ENCODE data around the gene PHF20. TPM values are rescaled to one million over a fixed set of nuclear protein-coding genes. Genes with fewer than 3 reads are reported as not detected.
"Not testable (repeated sequence)": the region's sequence is repeated elsewhere in the genome, so short reads cannot be mapped to it uniquely, and the experiment has no call there.

Gene PHF20
- total RNA-seq, 3 donors from 2014 or later, result 48.5 to 60.0 (median 59.7) TPM

DNA sequence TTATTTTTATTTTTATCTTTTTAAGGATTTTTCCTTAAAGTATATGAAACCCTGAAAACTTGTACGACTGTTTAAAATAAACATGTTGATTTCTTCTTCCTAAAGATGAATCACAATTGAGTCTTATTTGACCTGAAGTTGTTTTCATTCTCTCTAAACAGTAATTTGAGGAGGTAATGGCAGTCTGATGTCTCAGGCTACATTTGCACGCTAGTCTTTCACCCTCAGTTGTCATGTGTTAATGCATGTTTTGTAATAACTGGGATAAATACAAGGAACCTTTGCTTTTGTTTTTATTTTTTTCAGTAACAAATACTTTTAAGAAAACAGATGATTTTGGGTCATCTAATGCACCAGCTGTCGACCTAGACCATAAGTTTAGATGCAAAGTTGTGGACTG lies 127.2 kb downstream of the PHF20 start:
- no peak for TF ChIP-seq POLR2AphosphoS5 (IDR thresholded peaks at IDR 0.05)
- H3K4me1 ChIP-seq, result no peaks in the 10 kb centered on the region
- H3K27ac ChIP-seq, result no peak overlapping the region
- H3K4me3 ChIP-seq, result no peak overlapping the region
- intact Hi-C loops (cut with DNase I; ENCODE audit: low total_unique reads), result loop anchor here (10.0 kb wide), 1 partner anchor 374 kb away; the partner anchor contains the start of gene C20orf173
- H3K9me3 ChIP-seq, result no peaks in the 10 kb centered on the region
- H3K36me3 ChIP-seq, result no peaks in the 10 kb centered on the region
- H3K27me3 ChIP-seq, result no peaks in the 10 kb centered on the region
- DNase-seq (ENCODE audit: low spot score in 2 of 2), result no peak

DNA sequence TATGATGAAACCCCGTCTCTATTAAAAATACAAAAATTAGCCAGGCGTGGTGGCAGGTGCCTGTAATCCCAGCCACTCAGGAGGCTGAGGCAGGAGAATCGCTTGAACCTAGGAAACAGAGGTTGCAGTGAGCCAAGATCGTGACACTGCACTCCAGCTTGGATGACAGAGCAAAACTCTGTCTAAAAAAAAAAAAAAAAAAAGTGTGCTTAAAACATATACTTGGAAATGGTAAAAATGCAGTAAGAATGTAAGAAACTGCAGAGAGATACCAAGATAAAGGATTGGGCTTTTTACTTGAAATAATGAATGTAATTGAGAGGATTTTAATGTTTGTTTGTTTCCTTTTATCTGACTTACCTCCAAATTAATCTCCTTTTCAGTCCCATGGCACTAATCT lies 129.4 kb downstream of the PHF20 start:
- intact Hi-C loops (cut with DNase I; ENCODE audit: low total_unique reads); H3K36me3 ChIP-seq; H3K9me3 ChIP-seq; H3K27me3 ChIP-seq; H3K4me1 ChIP-seq; H3K27ac ChIP-seq; DNase-seq (ENCODE audit: low spot score in 2 of 2); H3K4me3 ChIP-seq: not testable (repeated sequence)

DNA sequence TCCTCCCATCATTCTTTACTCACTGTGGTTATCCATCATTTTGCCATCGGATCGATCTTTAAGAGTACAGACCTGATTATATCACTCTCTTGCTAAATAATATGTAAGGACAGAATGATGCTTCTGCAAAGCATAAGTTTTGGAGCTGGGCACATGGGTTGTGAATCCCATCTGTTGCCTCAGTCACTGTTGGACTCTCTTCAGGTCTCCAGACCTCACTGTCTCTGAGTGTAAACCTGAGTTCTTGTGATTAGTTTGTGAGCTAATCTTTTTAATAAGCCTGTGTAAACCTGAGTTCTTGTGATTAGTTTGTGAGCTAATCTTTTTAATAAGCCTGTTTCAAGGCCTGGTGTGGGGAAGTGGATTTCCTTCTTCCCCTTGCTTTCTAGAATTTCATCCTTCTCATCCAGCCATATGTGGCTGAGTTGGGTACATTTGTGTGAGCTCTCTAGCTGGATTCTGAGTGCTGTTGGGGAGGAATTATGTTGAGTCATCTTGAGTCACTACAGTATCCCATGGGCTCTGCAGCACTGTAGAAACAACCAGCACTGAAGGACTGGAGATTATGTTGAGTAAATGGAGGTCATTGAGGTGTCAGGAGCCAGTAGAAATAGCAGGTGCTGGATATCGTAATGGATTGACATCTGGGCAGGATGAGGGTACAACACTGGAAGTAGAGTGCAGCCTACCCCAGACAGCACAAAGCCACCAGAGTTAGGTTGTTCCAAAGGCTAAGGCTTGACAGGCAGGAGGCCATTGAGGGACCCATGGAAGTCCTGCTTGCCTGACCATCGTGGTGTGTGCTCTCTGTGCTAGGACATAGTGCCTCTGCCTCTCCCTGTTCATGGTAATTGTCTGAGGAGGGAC lies 130.1 kb downstream of the PHF20 start:
- Histone ChIP-seq H3K36me3 (no peaks in the 10 kb centered on the region), H3K9me3 (no peaks in the 10 kb centered on the region), H3K27ac (no peak overlapping the region), H3K4me3 (no peak overlapping the region), H3K4me1 (no peaks in the 10 kb centered on the region), H3K27me3 (no peaks in the 10 kb centered on the region)
- intact Hi-C loops (cut with DNase I; ENCODE audit: low total_unique reads), result no loop called here
- TF ChIP-seq POLR2A (IDR thresholded peaks at IDR 0.05) (no peak), POLR2AphosphoS5 (IDR thresholded peaks at IDR 0.05) (no peak)
- TF ChIP-seq, protein P1, sequence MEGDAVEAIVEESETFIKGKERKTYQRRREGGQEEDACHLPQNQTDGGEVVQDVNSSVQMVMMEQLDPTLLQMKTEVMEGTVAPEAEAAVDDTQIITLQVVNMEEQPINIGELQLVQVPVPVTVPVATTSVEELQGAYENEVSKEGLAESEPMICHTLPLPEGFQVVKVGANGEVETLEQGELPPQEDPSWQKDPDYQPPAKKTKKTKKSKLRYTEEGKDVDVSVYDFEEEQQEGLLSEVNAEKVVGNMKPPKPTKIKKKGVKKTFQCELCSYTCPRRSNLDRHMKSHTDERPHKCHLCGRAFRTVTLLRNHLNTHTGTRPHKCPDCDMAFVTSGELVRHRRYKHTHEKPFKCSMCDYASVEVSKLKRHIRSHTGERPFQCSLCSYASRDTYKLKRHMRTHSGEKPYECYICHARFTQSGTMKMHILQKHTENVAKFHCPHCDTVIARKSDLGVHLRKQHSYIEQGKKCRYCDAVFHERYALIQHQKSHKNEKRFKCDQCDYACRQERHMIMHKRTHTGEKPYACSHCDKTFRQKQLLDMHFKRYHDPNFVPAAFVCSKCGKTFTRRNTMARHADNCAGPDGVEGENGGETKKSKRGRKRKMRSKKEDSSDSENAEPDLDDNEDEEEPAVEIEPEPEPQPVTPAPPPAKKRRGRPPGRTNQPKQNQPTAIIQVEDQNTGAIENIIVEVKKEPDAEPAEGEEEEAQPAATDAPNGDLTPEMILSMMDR (IDR thresholded peaks at IDR 0.05), result no peak
- DNase-seq (ENCODE audit: low spot score in 2 of 2), result no peak

DNA sequence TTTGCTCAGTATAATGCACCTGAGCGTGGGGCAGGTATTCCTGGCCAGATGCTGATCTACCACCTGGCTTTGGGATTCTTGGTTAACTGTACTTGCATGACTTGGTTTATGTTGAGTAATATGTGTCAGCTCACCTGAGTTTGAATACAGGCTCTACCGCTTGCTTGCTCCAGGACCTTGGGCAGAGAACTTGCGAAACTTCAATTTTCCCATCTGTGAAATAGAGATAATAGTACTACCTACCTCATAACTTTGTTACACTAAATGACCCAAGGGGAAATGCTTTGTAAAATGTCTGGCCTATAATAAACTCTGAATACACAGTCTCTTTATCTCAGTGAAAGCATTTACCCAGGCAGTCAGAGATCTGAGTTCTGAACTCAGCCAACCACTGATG lies 130.7 kb downstream of the PHF20 start:
- no peak for TF ChIP-seq POLR2AphosphoS5 (IDR thresholded peaks at IDR 0.05)
- TF ChIP-seq, protein P1 (IDR thresholded peaks at IDR 0.05), result no peak
- TF ChIP-seq POLR2A (IDR thresholded peaks at IDR 0.05), result no peak
- no peaks in the 10 kb centered on the region for H3K4me1 ChIP-seq
- H3K9me3 ChIP-seq, result no peaks in the 10 kb centered on the region
- H3K4me3 ChIP-seq, result no peak overlapping the region
- no peaks in the 10 kb centered on the region for H3K36me3 ChIP-seq
- no peak overlapping the region for H3K27ac ChIP-seq
- H3K27me3 ChIP-seq, result no peaks in the 10 kb centered on the region
- intact Hi-C loops (cut with DNase I; ENCODE audit: low total_unique reads), result no loop called here
- DNase-seq (ENCODE audit: low spot score in 2 of 2), result no peak

DNA sequence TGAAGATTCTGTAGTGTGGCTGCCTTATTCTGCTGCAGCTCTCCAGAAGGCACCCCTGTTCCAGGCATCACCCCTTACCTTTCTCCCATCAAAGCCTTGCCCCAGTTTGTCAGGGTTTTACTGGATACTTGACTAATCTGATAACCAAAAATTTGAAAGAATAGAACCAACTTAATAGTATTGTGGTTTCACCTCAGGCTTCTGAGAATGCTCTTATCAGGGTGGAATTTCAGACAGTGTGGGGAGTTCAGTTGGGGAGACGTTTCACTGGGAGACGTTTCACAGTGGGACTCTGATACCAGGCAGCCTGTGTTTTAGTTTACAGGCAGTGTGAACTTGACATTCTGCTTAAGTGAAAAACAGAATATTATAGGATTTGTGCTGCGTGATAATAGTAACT lies 132.0 kb downstream of the PHF20 start:
- TF ChIP-seq, protein P1 (IDR thresholded peaks at IDR 0.05), result no peak
- TF ChIP-seq POLR2A (IDR thresholded peaks at IDR 0.05), result no peak
- no peak for TF ChIP-seq POLR2AphosphoS5 (IDR thresholded peaks at IDR 0.05)
- Histone ChIP-seq H3K9me3 (no peaks in the 10 kb centered on the region), H3K36me3 (no peaks in the 10 kb centered on the region), H3K4me3 (no peak overlapping the region), H3K27ac (no peak overlapping the region), H3K27me3 (no peaks in the 10 kb centered on the region), H3K4me1 (no peaks in the 10 kb centered on the region)
- intact Hi-C loops (cut with DNase I; ENCODE audit: low total_unique reads), result no loop called here
- no peak for DNase-seq (ENCODE audit: low spot score in 2 of 2)

DNA sequence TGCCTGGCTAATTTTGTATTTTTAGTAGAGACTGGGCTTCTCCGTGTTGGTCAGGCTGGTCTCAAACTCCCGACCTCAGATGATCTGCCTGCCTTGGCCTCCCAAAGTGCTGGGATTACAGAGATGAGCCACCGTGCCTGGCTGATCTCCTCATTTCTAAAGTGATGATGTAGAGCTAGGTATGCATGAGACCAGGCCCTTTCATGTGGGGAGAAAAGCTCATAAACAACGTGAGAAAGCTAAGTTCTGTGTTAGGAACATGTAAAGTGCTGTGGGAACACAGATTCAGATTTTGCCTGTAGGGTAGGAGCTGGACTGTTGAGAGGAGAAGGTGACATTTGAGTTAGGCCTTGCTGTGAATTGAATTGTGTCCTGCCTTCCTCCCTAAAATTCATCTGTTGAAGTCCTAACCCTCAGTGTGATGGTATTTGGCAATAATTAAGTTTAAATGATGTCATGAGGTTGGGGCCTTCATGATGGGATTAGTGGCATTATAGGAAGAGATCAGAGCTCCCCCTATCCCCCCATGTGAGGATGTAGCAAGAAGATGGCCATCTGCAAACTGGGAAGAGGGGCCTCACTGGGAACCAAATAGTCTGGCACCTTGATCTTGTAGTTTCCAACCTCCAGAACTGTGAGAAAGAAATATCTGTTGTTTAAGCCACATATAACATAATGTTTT lies 133.3 kb downstream of the PHF20 start:
- no peak for DNase-seq (ENCODE audit: low spot score in 2 of 2)
- no peaks in the 10 kb centered on the region for H3K4me1 ChIP-seq
- no peaks in the 10 kb centered on the region for H3K9me3 ChIP-seq
- H3K27me3 ChIP-seq, result no peaks in the 10 kb centered on the region
- no peak overlapping the region for H3K4me3 ChIP-seq
- no peaks in the 10 kb centered on the region for H3K36me3 ChIP-seq
- intact Hi-C loops (cut with DNase I; ENCODE audit: low total_unique reads), result no loop called here
- no peak overlapping the region for H3K27ac ChIP-seq
- TF ChIP-seq, protein P1 (IDR thresholded peaks at IDR 0.05), result no peak
- TF ChIP-seq POLR2AphosphoS5 (IDR thresholded peaks at IDR 0.05) (no peak), POLR2A (IDR thresholded peaks at IDR 0.05) (no peak)

Measured in breast epithelium (tissue), 4 donors.